IMR-90 (cell line): ENCODE data around the gene CDK12.

Experiments used
- BHLHE40 ChIP-seq: fragments of 150-350 bp; IDR thresholded peaks from 2 replicates; pipeline ENCODE4 v1.6.1; 2016; ENCODE audit warnings: mild to moderate bottlenecking, low read depth, low read length
- CEBPB ChIP-seq: IDR thresholded peaks from 2 replicates; pipeline ENCODE4 v1.6.1; 2012; ENCODE audit warnings: low read depth, low read length, improper control_type of control experiment
- FOS ChIP-seq: fragments of 150-350 bp; IDR thresholded peaks from 2 replicates; pipeline ENCODE4 v1.6.1; 2016; ENCODE audit warnings: low read depth, low read length
- MAFK ChIP-seq: IDR thresholded peaks from 2 replicates; pipeline ENCODE4 v1.6.1; 2012; ENCODE audit warnings: low read depth, low read length, improper control_type of control experiment
- MXI1 ChIP-seq: IDR thresholded peaks from 2 replicates; pipeline ENCODE4 v1.6.1; 2012; ENCODE audit warnings: low read depth, mild to moderate bottlenecking, low read length, moderate library complexity, borderline replicate concordance
- POLR2A ChIP-seq: IDR thresholded peaks from 2 replicates; pipeline ENCODE4 v1.6.1; 2012; ENCODE audit warnings: mild to moderate bottlenecking, low read depth, low read length
- RAD21 ChIP-seq: IDR thresholded peaks from 2 replicates; pipeline ENCODE4 v1.6.1; 2012; ENCODE audit warnings: low read length, improper control_type of control experiment
- RCOR1 ChIP-seq: IDR thresholded peaks from 2 replicates; pipeline ENCODE4 v1.6.1; 2012; ENCODE audit warnings: mild to moderate bottlenecking, low read length, improper control_type of control experiment; ENCODE audit not compliant: insufficient replicate concordance
- RFX5 ChIP-seq: IDR thresholded peaks from 2 replicates; pipeline ENCODE4 v1.8.0; 2012; ENCODE audit warnings: low read depth, mild to moderate bottlenecking, low read length, moderate library complexity
- TF ChIP-seq, protein P1 (sequence below): conservative IDR thresholded peaks from 2 replicates; pipeline ENCODE4 v1.5.1; 2012; ENCODE audit warnings: mild to moderate bottlenecking, low read depth, low read length, improper control_type of control experiment
- TF ChIP-seq, protein P2 (sequence below): fragments of 150-350 bp; IDR thresholded peaks from 2 replicates; pipeline ENCODE4 v1.6.1; 2016; ENCODE audit warnings: low read depth, mild to moderate bottlenecking, low read length, moderate library complexity, borderline replicate concordance

DNA sequence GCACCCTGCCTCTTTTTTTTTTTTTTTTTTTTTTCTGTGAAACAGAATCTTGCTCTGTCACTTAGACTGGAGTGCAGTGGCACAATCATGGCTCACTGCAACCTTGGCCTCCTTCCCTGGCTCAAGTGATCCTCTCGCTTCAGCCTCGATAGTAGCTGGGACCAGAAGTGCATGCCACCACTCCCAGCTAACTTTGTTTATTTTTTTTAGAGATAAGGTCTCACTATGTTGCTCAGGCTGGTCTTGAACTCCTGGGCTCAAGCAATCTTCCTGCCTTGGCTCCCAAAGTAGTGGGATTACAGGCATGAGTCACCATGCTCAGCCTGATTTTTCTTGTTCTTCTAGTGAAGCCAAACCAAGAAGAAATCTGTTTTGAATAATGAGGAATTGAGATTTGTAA lies 25.0 kb downstream of the CDK12 start:
- TF ChIP-seq, protein P1, sequence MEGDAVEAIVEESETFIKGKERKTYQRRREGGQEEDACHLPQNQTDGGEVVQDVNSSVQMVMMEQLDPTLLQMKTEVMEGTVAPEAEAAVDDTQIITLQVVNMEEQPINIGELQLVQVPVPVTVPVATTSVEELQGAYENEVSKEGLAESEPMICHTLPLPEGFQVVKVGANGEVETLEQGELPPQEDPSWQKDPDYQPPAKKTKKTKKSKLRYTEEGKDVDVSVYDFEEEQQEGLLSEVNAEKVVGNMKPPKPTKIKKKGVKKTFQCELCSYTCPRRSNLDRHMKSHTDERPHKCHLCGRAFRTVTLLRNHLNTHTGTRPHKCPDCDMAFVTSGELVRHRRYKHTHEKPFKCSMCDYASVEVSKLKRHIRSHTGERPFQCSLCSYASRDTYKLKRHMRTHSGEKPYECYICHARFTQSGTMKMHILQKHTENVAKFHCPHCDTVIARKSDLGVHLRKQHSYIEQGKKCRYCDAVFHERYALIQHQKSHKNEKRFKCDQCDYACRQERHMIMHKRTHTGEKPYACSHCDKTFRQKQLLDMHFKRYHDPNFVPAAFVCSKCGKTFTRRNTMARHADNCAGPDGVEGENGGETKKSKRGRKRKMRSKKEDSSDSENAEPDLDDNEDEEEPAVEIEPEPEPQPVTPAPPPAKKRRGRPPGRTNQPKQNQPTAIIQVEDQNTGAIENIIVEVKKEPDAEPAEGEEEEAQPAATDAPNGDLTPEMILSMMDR = no peak
- TF ChIP-seq BHLHE40 (no peak), RFX5 (no peak), CEBPB (no peak), POLR2A (no peak), MXI1 (no peak), RAD21 (no peak), FOS (peak; percentile 48; the same call in 1 of the 2 replicates), RCOR1 (peak; percentile 28), MAFK (no peak)
- TF ChIP-seq, protein P2, sequence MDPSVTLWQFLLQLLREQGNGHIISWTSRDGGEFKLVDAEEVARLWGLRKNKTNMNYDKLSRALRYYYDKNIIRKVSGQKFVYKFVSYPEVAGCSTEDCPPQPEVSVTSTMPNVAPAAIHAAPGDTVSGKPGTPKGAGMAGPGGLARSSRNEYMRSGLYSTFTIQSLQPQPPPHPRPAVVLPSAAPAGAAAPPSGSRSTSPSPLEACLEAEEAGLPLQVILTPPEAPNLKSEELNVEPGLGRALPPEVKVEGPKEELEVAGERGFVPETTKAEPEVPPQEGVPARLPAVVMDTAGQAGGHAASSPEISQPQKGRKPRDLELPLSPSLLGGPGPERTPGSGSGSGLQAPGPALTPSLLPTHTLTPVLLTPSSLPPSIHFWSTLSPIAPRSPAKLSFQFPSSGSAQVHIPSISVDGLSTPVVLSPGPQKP = no peak
